GM21390 (cell line): ENCODE measurements around the gene REC114.

Source experiments
- ATAC-seq: cut with Tn5 transposase; IDR thresholded peaks from one replicate; pipeline ENCODE4 v1.9.1; 2021; ENCODE audit not compliant: unreplicated experiment

Gene REC114

DNA sequence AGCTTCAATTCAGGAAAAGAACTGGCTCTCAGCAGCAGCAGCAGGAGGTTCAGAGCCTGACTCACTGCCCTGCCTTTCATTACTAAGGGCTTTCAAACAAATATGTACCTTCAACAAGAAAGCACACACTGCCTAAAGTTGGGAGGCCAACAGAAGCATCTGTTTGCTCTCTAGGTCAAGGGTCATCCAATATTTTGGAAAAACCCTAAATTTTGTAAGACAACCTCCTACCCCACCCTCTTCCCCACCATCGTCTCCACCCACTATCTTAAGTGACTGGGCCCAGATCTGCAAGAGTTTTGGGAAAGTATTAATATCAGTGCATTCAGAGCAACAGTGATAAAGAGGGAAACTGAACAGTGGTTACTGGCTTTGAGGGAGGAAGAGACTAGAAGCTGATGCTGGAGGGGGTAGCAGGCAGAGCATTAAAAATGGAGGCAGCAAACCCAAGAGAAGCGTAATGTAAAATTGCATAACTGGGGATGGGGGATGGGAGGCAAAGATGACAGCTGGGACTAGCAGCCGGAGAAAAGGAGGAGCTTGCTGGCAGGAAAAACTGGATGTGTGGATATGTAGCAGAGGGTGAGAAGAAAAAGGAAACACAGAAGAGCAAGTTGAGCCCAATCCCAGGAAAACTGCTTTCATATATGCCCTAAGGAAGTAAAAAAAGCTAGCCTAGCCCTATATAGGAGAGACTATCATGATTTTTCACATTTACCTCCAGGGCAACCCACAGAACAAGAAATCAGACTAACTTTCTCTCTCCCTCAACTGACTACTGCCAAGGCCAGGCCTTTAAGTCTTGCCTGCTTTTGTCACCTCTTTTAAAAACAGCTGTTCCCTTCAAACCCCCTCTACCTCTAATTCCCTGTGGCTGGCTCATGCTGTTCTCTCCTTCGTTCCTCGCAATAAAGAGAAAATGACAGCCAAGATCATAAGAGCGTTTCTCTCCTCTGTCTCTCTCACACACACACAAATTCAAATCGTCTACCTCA is 158.8 kb downstream of the REC114 start:
- no peak for ATAC-seq

DNA sequence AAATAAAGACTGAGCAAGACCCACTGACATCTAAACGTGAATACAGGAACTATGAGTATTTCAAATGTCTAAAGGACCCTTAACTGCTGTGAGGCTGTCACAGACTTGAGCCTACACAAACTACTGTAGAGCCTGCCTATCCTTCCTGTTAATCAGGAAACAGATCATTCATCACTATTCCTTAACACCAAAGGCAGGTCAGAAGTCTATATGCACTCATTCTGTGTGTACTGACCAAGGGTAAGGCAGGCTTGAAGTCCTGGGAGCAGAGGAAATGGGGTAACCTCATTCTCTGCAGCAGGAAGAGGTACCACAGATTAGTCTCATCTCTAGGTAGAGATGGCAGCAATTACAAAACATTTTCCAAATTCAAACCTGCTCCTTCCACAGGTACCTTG is 159.5 kb downstream of the REC114 start:
- ATAC-seq: no peak

DNA sequence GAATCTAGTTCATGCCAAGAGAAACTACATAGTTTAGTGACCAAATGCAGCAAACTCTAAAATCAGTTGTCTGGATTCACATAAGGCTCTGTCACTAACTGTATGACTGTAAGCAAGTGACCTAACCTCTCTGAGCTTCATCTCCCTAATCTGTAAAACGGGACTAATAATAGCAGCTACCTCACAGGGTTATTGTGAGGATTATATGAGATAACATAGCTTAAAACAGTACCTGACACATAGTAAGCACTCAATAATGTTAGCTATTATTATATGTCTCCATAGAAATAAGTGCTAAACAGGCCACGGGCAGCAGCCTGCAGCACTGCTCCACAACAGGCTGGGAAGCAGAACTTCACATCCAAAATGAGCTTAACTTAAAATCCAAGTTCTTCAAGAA is 160.0 kb downstream of the REC114 start:
- no peak for ATAC-seq

DNA sequence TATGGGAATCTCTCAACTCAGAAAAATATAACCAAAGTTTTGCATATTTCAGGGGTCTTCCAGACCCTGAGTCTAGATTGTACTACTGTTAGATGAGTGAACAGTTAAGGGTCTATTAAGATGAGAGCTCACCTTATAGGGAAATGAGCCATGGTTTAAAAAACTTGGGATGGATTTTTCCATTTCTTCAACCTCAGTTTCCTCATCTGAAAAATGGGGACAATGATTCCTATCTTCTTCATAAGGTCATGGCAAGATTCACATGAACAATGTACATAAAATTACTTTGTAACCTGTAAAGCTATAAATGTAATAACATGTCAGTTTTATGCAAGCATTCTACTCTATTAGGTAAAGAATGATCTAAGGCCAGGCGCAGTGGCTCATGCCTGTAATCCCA is 161.5 kb downstream of the REC114 start:
- no peak for ATAC-seq

DNA sequence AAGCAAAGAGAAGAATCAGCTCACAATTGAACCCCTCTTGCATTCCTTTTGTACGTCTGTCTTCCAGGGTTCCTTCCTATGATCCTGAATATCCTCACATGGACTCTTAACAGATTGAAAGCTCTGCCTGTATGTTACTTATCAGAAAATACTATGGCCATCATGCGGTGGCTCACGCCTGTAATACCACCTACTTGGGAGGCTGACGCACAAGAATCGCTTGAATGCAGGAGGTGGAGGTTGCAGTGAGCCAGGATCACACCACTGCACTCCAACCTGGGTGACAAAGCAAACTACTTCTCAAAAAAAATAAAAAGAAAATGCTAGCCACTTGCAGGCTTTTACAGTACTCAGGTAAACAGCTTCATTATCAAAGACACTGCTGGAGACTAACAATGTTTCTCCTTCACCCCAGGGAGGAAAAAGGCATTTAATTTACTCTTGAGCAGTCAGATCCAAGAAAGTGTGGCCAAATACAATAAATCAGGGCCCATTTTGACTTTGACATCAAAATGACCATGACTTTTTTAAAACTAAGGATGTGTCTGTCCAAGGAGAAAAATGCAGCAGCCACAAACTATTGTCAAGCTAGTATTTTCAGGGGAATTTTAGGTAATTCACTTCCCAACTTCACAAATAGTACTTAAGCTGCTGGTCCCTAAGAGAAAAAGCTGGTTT is 162.9 kb downstream of the REC114 start:
- no peak for ATAC-seq

DNA sequence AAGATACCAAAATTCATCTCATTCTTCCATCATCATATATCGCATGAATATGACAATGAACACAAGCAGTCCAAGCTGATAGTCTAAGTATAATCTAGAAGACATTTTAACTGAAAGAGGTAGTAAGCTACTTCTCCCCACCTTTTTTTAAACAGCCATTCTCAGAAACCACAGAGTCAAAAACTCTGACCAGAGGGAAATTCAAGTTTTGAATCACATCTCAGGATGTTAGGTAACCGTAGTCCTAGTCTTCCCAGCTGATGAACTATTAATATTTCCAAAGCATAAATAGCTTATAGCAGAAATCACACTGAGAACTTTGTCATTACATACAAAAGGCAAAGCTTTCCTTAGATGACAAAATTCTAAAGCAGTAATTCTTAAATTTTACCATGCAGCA is 164.4 kb downstream of the REC114 start:
- no peak for ATAC-seq

DNA sequence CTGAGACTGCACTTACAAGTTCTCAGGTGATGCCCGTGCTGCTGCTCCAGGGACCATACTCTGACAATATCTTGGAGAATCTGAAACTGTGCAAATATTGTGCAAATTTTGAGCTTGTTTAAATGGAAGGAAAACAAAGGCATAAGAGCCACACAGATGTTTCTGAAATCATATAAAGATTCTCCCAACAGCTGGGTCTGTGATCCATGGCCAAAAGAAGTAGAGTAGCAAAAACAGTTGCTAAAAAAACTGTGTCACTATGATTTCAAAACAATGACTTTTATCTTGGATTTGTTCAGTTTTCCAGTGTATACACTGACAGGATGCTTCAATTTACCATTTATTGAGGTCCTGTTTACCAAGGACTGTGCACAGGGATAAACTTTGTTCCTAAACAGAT is 164.9 kb downstream of the REC114 start:
- ATAC-seq: no peak

DNA sequence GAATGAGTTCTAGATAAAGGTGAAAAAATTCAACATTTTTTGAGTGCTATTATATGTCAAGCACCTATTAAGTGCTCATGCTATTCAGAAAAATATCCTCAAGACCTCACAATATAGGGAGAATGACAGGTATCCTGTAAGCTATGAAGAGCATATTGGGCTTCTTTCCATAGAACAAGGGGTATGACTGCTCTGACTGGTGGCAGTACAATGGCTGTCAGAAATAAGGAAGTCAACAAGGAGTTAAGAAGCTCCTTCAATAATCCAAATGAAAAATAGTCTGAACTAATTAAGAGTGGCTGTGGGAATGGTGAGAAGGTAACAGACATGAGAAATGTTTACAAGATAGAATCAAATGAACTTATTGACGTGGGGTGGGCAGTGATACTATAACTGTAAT is 165.5 kb downstream of the REC114 start:
- ATAC-seq: no peak

DNA sequence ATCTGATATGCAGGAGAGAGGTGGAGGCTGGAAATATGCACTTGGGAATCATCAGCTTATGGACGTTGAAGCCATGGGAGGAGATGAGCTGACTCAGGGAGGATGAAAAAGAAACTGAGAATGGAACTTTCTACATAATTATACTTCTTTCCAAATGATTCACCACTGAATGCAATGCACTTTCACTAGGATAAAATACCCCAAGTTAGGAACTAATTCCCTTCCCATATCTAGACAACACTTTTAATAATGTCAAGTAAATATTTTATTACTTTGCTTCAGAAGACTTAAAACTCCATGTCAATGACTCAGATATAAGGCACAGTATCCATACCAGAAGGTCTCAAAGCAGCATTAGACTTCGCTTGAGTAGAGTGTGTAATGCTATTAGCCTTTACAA is 166.0 kb downstream of the REC114 start:
- ATAC-seq: no peak
